Mesenchymal stem cell (in vitro differentiated cells and primary cell): Measurements from ENCODE around the gene GALNT2.

Source experiments
- DNase-seq: peaks from one replicate; pipeline ENCODE4 v3.0.0-alpha.2; 2013
- H2AFZ ChIP-seq: one replicate; pipeline ENCODE4 v1.6.1; 2013; ENCODE audit warnings: low read depth, mild to moderate bottlenecking, control low read depth, inconsistent platforms, low read length, moderate library complexity
- H2AK5ac ChIP-seq: 2 replicates; pipeline ENCODE4 v1.6.1; 2013; ENCODE audit warnings: low read length, moderate library complexity, mild to moderate bottlenecking, inconsistent platforms; ENCODE audit not compliant: severe bottlenecking
- H2BK120ac ChIP-seq: one replicate; pipeline ENCODE4 v1.6.1; 2013; ENCODE audit warnings: low read depth, mild to moderate bottlenecking, inconsistent platforms, low read length, moderate library complexity
- H2BK12ac ChIP-seq, 2 experiments: one replicate each; pipeline ENCODE4 v1.6.1; 2013; ENCODE audit warnings: inconsistent platforms in 2 of 2, low read length in 2 of 2, mild to moderate bottlenecking in 2 of 2, moderate library complexity in 2 of 2, control low read depth in 1 of 2
- H2BK15ac ChIP-seq: one replicate; pipeline ENCODE4 v1.6.1; 2013; ENCODE audit warnings: mild to moderate bottlenecking, low read depth, inconsistent platforms; ENCODE audit not compliant: poor library complexity, severe bottlenecking
- H2BK5ac ChIP-seq: 2 replicates; pipeline ENCODE4 v1.6.1; 2013; ENCODE audit warnings: low read depth, mild to moderate bottlenecking, low read length, control low read depth, inconsistent platforms; ENCODE audit not compliant: poor library complexity, severe bottlenecking
- H3K14ac ChIP-seq, 2 experiments: one replicate each; pipeline ENCODE4 v1.6.1; 2013; ENCODE audit warnings: inconsistent platforms in 2 of 2, low read length in 2 of 2, control low read depth in 1 of 2, mild to moderate bottlenecking in 1 of 2, moderate library complexity in 1 of 2
- H3K18ac ChIP-seq, 2 experiments: one replicate each; pipeline ENCODE4 v1.6.1; 2013; ENCODE audit warnings: inconsistent platforms in 2 of 2, low read length in 2 of 2, control low read depth in 1 of 2, low read depth in 1 of 2, mild to moderate bottlenecking in 1 of 2
- H3K23ac ChIP-seq, 2 experiments: one replicate each; pipeline ENCODE4 v1.6.1; 2013; ENCODE audit warnings: inconsistent platforms in 2 of 2, low read length in 2 of 2, mild to moderate bottlenecking in 2 of 2, moderate library complexity in 2 of 2, control low read depth in 1 of 2
- H3K27ac ChIP-seq: 2 replicates; pipeline ENCODE4 v1.5.1; 2013; ENCODE audit warnings: mild to moderate bottlenecking, moderate library complexity, low read length, control low read depth, inconsistent platforms; ENCODE audit not compliant: poor library complexity, severe bottlenecking
- H3K27me3 ChIP-seq, 2 experiments: 2 replicates each; pipeline versions ENCODE4 v1.6.1 to v1.7.0; 2013; ENCODE audit warnings: low read length in 2 of 2, mild to moderate bottlenecking in 2 of 2, moderate library complexity in 2 of 2, control low read depth in 1 of 2, inconsistent platforms in 1 of 2; ENCODE audit not compliant: control insufficient read depth in 1 of 2, insufficient read depth in 1 of 2
- H3K36me3 ChIP-seq, 2 experiments: 2 replicates each; pipeline versions ENCODE4 v1.6.1 to v1.7.0; 2013; ENCODE audit warnings: low read length in 2 of 2, control low read depth in 1 of 2, inconsistent platforms in 1 of 2, low read depth in 1 of 2, mild to moderate bottlenecking in 1 of 2; ENCODE audit not compliant: insufficient read depth in 2 of 2, control insufficient read depth in 1 of 2
- H3K4ac ChIP-seq, 2 experiments: one replicate each; pipeline ENCODE4 v1.6.1; 2013; ENCODE audit warnings: inconsistent platforms in 2 of 2, low read length in 2 of 2, mild to moderate bottlenecking in 2 of 2, moderate library complexity in 2 of 2, control low read depth in 1 of 2, low read depth in 1 of 2
- H3K4me1 ChIP-seq: 2 replicates; pipeline ENCODE4 v1.6.1; 2013; ENCODE audit warnings: low read depth, low read length, control low read depth; ENCODE audit not compliant: control insufficient read depth, insufficient read depth
- H3K4me2 ChIP-seq: 2 replicates; pipeline ENCODE4 v1.6.1; 2013; ENCODE audit warnings: low read length, mild to moderate bottlenecking, inconsistent platforms; ENCODE audit not compliant: poor library complexity, severe bottlenecking
- H3K4me3 ChIP-seq, 2 experiments: 2 replicates each; pipeline versions ENCODE4 v1.5.1 to v1.7.0; 2013; ENCODE audit warnings: low read length in 2 of 2, mild to moderate bottlenecking in 2 of 2, control low read depth in 1 of 2, low read depth in 1 of 2; ENCODE audit not compliant: insufficient read depth in 1 of 2
- H3K79me1 ChIP-seq: replicated peaks from 2 replicates; pipeline ENCODE4 v1.6.1; 2013; ENCODE audit warnings: mild to moderate bottlenecking, control low read depth, low read length, inconsistent platforms; ENCODE audit not compliant: poor library complexity, severe bottlenecking
- H3K9ac ChIP-seq: 2 replicates; pipeline ENCODE4 v1.7.0; 2013; ENCODE audit warnings: mild to moderate bottlenecking, low read length, moderate library complexity
- H3K9me3 ChIP-seq: 2 replicates; pipeline ENCODE4 v1.7.0; 2013; ENCODE audit warnings: mild to moderate bottlenecking, low read length; ENCODE audit not compliant: control insufficient read depth
- H4K8ac ChIP-seq: one replicate; pipeline ENCODE4 v1.6.1; 2013; ENCODE audit warnings: inconsistent platforms, mild to moderate bottlenecking, low read length, moderate library complexity
- H4K91ac ChIP-seq: one replicate; pipeline ENCODE4 v1.6.1; 2013; ENCODE audit warnings: mild to moderate bottlenecking, low read length, inconsistent platforms
- WGBS: methylation state at CpG from one replicate; pipeline ENCODE4 v1.1.7; 2013; ENCODE audit warnings: mixed read lengths; 5-methylcytosine and 5-hydroxymethylcytosine counted together

GALNT2 gene

GRCh38 chr1:230123280-230124185 is 56.5 kb downstream of the GALNT2 start:
- H3K4me2 ChIP-seq = no peak overlapping the region
- no peak overlapping the region for H2AK5ac ChIP-seq
- 79% methylated on average over 11 of the region's 13 CpGs for WGBS
- peaks cover 0 to 14% of the 10 kb centered on the region in 2 experiments for H3K36me3 ChIP-seq
- no peak overlapping the region for H3K14ac ChIP-seq
- no peak overlapping the region for H2BK120ac ChIP-seq
- no peak overlapping the region for H3K27ac ChIP-seq
- H3K4ac ChIP-seq = no peak overlapping the region
- no peak overlapping the region for H2BK5ac ChIP-seq
- no peak overlapping the region for H4K91ac ChIP-seq
- no peak overlapping the region for H3K18ac ChIP-seq
- no peak overlapping the region for H2BK12ac ChIP-seq
- no peak overlapping the region for H3K9ac ChIP-seq
- peaks cover 45% of the 10 kb centered on the region for H3K4me1 ChIP-seq
- no peaks in the 10 kb centered on the region for H3K9me3 ChIP-seq
- no peak overlapping the region for H2AFZ ChIP-seq
- H3K79me1 ChIP-seq = peaks cover 44% of the 10 kb centered on the region
- DNase-seq = peak; percentile 79
- no peak overlapping the region for H3K4me3 ChIP-seq
- no peak overlapping the region for H2BK15ac ChIP-seq
- H3K23ac ChIP-seq = no peak overlapping the region
- H4K8ac ChIP-seq = no peak overlapping the region
- no peaks in the 10 kb centered on the region for H3K27me3 ChIP-seq

GRCh38 chr1:230124186-230125128 is 57.4 kb downstream of the GALNT2 start:
- Histone ChIP-seq H3K4me2 (no peak overlapping the region), H2BK120ac (no peak overlapping the region), H2AK5ac (no peak overlapping the region), H3K79me1 (peaks cover 40% of the 10 kb centered on the region), H3K23ac (no peak overlapping the region), H2AFZ (no peak overlapping the region), H2BK5ac (no peak overlapping the region), H4K8ac (no peak overlapping the region), H2BK12ac (no peak overlapping the region), H3K9ac (no peak overlapping the region), H4K91ac (no peak overlapping the region), H3K27me3 (no peaks in the 10 kb centered on the region), H2BK15ac (no peak overlapping the region), H3K9me3 (no peaks in the 10 kb centered on the region), H3K4me3 (no peak overlapping the region), H3K4ac (no peak overlapping the region), H3K36me3 (peaks cover 0 to 13% of the 10 kb centered on the region in 2 experiments), H3K4me1 (peaks cover 46% of the 10 kb centered on the region), H3K27ac (no peak overlapping the region), H3K18ac (no peak overlapping the region), H3K14ac (no peak overlapping the region)
- 96% methylated on average over 7 of the region's 9 CpGs for WGBS
- DNase-seq = peak; percentile 33

GRCh38 chr1:230125141-230125540 is 58.1 kb downstream of the GALNT2 start:
- Histone ChIP-seq H3K4ac (no peak overlapping the region), H3K4me3 (no peak overlapping the region), H2BK120ac (no peak overlapping the region), H2BK15ac (no peak overlapping the region), H3K23ac (no peak overlapping the region), H3K36me3 (peaks cover 0 to 16% of the 10 kb centered on the region in 2 experiments), H4K8ac (no peak overlapping the region), H4K91ac (no peak overlapping the region), H3K9ac (no peak overlapping the region), H3K27ac (no peak overlapping the region), H2BK5ac (no peak overlapping the region), H3K9me3 (no peaks in the 10 kb centered on the region), H2BK12ac (no peak overlapping the region), H3K14ac (no peak overlapping the region), H2AFZ (no peak overlapping the region), H3K79me1 (peaks cover 42% of the 10 kb centered on the region), H3K4me1 (peaks cover 50% of the 10 kb centered on the region), H2AK5ac (no peak overlapping the region), H3K27me3 (no peaks in the 10 kb centered on the region), H3K4me2 (no peak overlapping the region), H3K18ac (no peak overlapping the region)
- no peak for DNase-seq
- WGBS = 95% methylated on average over 6 of the region's 6 CpGs
